IPS-NIHi7 (cell line): ENCODE data around the gene MYO9A.

Experiments used
- DNase-seq: peaks from one replicate; pipeline ENCODE4 v3.0.0; 2012; ENCODE audit warnings: mixed read lengths; ENCODE audit errors: extremely low spot score

MYO9A gene

DNA sequence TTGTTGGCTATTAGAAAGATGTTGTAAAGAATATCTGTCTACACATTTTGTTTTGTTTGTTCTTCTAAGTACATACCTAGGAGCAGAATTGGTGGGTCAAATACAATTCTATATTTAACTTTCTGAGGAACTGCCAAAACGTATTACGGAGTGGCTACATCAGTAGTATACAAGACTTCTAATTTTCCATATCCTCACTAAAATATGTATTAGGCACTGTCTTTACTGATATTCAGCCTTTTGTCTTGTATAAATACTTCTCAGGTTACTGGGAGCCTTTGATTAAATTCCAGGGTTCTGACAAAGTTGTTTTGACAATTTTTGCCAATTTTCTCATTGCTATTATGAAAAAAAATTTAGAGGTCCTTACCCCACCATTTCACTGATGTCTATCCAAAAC, 160.9 kb downstream of the MYO9A start:
- no peak for DNase-seq

DNA sequence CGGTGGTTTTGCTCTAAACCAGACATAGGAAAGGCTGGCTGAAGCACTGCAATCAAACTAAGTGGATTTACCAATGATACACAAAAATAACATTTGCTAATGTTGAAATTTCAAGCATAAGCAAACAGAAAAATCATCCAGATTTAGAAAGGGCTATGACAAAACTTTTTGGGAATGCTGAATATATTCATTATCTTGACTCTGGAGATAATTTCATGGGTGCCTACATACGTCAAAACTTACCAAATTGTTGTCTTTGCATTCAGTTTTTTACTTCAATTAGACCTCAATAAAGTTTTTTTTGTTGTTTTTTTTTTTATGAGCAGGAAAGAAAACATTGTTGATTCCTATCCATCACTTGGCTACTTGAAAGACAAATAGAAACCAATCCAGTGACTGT, 166.8 kb downstream of the MYO9A start:
- DNase-seq, result no peak

DNA sequence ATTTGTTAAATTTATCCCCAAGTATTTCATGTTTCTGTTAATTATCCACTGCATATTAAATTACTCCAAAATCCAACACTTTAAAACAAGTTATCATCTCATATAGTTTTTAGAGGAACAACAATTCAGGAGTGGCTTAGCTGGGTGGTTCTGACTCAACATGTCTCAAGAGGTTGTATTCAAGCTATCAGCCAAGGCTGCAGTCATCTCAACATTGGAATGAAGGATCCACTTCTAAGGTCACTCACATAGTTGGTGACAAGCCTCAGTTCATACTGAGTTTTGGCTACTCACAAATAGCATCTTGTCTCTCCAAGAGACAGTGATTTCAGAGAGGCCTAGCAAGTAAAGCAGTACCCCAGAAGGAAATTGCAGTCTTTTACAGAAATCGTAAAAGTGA, 172.9 kb downstream of the MYO9A start:
- no peak for DNase-seq

DNA sequence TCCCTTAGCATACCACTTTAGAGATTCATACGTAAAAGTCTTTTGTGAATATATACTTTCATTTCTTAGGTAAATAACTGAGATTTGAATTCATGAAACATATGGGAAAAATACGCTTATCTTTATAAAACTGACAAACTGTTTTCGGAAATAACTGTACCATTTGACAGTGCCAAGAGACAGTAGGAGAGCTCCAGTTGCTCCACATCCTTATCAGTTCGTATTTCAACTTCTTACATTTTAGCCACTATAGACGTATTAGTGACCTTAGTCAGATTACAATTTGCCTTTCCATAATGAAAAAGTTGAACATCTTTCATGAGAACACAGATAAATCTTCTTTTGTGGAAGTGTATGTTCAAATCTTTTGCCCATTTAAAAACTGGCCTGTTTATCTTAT, 174.1 kb downstream of the MYO9A start:
- no peak for DNase-seq

DNA sequence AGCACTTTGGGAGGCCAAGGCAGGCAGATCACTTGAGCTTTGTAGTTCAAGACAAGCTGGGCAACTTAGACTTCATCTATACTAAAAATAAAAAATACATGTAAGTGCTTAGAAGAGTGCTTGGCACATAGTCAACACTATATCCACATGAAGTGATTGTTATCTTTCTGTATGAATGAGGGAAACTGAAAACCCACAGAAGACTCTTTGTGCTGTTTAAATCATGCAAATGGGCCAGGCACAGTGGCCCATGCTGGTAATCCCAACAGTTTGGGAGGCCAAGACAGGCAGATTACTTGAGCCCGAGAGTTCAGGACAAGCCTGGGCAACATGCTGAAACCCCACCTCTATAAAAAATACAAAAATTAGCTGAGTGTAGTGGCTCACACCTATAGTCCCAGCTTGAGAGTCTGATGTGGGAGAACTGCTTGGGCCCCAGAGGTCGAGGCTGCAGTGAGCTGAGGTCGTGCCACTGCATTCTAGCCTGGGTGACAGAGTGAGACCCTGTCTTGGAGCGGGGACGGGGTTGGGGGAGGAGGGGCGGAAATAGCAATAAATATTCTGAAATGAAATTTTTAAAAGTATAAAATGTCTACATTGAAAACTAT, 177.9 kb downstream of the MYO9A start:
- no peak for DNase-seq

DNA sequence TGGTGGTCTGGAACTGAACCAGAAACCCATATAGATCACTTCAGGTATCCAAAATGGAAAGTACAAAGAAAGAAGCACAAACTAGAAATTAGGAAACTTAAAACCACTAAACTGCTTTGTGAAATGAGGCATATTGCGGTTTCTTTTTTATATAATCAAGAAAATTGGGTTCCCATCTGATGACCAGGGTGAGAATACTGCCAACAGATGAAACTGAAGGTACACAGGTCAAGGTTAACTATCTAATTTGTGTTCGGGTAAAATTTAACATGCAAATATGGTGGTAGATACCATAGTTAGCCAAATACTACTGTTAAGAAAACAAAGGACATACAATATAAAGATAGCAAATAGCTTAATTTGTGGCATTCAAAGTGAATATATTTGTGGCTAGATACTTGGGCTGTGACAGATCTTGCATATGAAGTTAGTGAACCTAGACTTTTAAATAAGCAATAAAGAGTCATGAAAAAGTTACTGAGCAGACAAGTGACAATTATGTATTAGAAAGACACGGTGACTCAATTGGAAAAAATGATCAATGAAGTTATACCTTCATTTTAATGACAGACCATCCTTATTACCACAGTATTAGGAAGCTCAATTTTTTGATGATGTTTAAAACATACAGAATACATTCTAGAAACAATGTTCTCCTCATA, 180.2 kb downstream of the MYO9A start:
- DNase-seq, result no peak

DNA sequence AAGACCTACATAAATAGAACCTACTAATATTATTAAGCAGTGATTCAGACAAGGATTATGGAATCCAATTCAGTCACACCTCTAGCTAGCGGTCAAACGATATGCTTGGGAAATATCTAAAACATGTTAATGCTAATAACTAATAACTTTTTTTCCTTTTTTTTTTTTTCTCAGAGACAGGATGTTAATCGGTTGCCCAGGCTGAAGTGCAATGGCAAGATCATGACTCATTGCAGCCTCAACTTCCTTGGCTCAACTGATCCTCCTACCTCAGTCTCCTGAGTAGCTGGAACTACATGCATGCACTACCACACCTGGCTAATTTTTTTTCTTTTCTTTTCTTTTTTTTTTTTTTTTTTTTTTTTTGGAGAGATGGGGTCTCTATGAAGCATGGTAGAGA, 183.5 kb downstream of the MYO9A start:
- DNase-seq, result no peak

DNA sequence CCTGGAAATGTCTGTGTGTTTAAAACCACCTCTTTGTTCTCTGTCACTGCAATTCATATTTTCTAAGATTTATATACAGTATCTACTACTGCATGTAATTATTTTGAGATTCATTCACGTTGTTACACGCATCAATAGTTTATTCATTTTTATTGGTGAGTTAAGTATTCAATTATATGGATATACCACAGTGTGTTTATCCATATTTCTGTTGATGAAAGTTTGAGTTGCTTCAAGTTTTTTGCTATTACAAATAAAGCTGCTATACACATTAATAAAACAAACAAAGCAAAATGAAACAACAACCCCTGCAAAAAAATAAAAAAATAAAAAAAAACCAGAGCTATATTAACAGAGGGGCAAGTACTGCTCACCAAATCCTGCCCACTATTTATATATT, 185.3 kb downstream of the MYO9A start:
- DNase-seq, result no peak

DNA sequence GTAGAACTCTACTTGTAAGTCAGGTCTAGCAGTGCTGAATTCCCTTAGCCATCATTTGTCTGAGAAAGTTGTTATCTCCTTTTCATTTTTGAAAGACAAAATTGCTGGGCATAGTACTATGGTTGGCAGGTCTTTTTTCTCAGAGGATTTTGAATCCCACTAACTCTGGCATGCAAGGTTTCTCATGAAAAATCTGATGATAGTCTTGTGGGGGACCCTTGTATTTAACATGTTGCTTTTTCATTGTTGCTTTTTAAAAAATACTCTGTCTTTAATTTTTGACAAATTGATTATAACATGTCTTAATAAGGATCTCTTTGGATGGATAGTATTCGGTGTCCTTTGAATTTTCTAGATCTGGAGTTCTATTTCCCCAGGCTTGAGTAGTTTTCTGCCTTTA, 186.7 kb downstream of the MYO9A start:
- DNase-seq, result no peak

DNA sequence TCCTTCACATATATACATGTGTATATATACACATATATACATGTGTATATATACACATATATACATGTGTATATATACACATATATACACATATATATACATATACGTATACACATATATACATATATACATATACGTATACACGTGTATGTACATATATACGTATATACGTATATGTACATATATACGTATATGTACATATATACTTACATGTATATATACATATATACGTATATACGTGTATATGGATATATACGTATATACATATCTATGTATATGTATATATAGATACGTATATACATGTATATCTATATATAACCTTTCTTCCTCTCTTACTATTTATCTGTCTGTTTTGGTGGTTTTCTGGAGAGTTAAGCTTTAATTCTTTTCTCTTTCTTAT, 192.8 kb downstream of the MYO9A start:
- DNase-seq, result no peak

DNA sequence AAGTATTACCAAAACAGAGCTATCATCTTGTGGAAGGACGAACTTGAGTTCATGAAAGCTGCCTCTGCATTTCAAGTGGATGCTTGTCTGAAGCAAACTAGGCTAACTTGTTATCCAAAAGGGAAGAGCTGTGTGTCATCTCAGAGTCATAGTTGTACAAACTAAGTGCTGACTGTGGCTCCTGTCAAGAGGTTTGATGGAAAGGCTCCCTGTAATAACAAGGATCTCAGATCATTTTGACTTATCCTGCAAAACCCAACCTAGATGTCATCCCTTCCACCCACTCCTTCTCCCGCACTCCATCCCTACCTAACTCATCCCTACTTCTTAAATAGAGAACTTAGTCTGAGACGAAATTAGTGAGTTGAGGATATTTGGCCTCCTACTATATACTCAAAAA, 196.8 kb downstream of the MYO9A start:
- no peak for DNase-seq

DNA sequence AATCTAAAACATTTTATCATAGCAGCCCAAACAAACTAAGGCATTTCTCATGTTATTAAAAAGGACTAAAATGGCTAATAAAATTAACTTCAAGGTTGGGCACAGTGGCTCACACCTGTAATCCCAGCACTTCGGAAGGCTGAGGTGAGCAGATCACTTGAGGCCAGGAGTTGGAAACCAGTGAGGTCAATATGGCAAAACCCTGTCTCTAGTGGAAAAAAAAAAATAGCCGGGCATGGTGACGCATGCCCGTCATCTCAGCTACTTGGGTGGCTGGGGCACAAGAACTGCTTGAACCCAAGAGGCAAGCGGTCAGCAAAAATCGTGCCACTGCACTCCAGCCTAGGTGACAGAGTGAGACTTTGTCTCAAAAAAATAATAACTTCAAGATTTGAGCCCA, 197.4 kb downstream of the MYO9A start:
- no peak for DNase-seq

DNA sequence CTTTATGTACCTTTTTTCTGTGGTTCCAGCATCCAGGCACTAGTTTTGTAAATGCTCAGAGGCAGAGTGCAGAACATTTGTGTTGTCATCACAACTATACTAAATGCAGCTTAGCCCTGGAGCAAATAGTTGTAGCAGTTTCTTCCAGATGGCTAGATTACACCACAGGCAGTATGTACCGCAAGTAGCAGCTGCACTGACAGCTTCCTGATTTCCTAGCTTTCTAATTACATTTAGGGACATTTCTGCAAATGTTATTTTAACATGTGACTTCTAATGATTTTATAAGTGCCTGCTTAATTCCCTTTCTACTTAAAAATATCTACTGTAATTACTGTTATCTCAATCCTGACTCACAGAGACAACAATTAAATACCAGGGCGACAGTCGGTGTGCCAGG, 201.1 kb downstream of the MYO9A start:
- DNase-seq, result no peak

DNA sequence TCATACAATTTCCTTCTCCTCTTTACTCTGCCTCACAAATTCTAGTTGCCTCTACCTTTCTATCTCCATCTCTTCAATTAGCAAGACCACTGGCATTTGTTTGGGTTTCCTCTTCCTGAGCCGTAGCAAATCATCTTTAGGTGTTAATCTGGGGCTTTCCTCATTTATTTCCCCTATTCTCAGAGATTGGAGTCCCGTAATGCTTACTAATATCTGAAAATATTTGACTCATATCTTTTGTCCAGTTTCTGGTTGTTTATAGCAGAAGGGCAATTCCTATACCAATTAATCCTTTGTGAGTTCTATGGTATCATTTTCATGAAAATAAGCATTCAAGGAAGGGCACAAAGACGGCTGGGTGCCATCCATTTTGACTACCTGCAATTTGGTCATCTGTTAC, 203.9 kb downstream of the MYO9A start:
- DNase-seq, result no peak

DNA sequence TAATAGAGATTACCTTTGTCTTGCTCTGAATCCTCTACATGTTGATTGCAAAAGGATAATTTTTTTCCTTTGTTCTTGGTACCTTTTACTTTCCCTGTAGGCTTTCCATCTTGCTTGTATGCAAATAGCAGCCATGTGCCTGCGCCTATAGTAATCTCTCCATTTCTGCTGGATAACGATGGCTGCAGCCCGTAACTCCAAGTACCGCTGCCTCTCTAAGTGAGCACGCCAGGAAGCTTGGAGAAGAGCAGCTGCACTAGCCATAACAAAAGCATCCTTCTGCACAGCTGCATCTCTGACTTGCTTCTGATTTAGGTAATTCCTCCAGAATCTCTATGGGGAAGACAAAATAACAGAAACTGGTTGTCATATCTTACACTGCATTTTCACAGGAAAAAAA, 218.3 kb downstream of the MYO9A start:
- no peak for DNase-seq

DNA sequence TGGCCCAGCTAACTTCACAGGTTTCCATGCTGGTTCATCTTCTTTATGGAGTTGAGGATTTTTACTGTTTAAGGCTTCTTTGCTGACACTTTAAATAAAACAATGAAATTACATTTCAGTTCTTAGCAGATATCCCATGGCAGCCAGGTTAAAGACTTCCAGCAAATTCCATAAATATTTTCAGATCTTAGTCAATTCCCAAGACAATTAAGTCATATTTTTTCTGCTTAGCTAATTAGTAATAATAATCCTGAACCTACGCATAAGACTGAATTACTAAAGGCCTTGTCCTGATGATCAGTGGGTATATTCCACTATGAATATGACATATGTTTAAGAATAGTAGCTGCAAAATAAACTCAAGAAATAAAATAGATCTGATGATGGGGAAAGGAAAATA, 224.3 kb downstream of the MYO9A start:
- no peak for DNase-seq

DNA sequence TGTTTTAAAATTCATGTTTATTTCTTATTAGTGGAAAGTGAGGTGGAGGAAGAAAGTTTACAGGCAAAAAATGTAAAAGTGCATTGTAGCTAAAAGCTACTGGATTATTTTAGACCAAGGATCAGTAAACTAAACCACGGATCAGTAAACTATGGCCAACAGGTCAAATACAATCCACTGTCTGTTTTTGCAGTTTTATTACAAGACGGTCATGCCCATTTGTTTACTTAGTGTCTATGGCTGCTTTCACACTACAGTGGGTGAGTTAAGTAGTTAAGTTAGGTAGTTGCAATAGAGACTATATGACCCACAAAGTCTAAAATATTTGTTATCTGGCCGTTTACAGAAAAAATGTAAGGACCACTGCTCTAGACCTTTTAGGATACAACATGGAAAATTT, 225.6 kb downstream of the MYO9A start:
- no peak for DNase-seq

DNA sequence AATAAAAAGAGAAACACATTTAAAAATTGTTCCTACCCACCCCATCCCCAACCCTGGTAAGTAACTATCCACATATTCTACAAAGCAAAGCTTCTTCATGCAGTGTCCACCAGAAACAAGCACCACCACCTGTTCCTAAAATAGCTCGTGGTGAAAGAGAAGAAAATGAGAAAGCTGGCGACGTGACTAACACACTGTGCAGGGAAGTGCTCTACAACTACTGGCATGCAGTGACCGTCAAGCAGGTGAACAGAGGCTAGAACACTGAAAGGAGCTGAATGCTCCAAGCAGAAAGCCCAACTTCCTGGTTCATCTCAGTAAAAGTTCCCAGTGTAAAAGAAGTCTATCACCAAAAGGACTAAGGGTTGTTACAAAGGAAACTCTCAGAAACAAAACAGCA, 226.9 kb downstream of the MYO9A start:
- DNase-seq, result no peak

DNA sequence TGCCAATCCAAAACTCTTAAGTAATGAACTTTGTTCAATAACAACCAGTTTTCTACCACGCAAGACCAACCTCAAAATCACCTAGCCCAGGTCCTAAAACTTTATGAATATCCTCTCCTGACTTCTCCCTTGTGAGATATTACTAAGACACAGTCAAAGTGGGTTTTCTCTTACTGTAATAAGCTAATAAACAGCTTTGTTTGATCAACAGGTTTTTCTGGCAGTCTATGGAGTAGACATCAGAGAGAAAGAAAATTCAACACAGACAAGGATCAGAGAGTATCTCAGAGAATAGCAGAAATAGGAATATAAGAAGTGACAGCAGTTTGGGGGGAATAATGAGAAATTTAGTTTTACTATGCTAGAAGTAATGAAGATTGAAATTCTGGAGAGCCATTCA, 228.0 kb downstream of the MYO9A start:
- DNase-seq, result no peak

DNA sequence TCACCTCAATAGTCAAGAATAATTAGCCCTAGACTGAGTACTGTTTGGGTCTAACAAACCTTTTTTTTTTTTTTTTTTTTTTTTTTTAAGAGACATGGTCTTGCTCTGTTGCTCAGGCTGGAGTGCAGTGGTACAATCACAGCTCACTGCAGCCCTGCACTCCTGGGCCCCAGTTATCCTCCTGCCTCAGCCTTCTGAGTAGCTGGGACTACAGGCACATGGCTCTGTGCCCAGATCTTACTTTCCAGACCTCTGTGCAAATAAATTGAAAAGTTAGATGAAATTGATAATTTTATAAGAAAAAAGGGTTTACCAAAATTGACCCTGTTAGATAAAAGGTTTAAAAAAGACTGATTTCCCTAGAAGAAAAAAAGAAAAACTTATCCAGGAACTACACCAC, 228.6 kb downstream of the MYO9A start:
- no peak for DNase-seq

DNA sequence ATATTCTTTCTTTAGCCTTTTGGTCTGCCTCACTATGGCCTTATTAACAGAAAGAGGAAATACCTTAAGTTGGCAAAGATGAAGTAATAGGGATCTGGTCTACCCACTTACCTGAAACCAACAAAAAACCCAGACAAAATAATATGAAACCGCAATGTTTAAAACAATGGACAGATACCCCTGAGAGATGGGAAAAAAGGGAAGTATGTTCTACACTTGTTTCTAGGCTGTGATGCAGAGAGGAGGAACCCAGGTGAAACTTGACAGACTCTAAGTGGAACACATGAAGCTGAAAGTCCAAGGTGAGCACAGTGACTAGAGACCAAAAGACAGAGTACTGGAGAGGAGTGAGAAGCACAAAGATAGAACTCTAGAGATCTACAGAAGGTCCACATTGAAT, 229.2 kb downstream of the MYO9A start:
- DNase-seq, result no peak

DNA sequence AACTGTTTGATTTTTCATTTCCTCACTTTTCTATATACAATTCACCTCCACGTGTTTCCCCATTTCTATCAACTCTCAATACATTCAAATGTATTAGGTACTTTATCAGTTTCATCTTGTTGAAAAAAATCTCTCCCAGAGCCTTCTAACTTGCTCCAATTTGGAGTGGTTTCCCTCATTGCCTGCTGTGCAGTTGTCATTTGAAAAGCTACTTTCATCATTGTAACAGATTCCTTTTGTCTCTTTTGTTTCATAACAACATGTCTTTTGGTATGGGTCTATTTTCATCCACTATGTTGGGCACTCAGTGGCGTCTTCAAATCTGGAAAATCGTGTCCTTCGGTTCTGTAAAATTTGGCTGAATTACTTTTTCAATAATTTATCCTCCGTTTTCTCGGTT, 232.6 kb downstream of the MYO9A start:
- DNase-seq, result no peak

DNA sequence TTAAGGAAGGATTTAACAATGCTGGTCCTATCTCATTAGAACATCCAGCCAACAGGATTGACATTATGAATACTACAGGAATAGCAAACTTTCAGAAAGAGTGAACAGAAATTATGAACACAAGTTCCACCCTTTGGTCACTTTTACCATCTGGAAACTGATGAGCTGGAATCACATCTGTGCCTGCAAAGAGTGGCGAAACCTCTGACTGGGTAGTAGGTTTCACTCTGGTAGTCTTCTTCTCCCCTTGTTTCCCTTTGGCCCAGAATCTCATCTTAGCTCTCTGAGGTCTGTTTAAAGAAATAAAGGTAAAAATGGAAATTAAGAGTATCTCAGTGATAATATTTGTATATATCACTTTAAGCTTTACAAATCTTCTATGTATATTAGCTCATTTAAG, 234.5 kb downstream of the MYO9A start:
- DNase-seq, result no peak

DNA sequence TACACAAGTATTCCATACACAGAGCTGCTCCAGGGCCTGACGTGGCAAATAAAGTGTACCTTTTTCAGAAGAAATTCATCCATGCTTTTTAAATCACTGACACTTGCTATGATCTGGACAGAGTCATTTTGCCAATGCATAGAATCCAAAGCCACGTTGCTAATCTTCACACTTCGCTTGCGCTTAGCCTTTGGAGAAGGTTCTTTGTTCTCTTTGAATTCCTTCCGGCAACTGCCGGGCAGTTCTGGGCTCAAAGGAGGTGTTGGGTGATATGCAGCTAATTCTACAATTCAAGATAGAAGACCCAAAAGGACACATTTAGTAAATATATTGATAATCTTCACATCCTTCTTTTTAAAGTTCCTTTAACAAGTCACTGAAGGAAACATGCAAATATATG, 237.7 kb downstream of the MYO9A start:
- DNase-seq, result no peak
